Measurements from ENCODE around the gene DNAH14. TPM values are rescaled to one million over a fixed set of nuclear protein-coding genes. Genes with fewer than 3 reads are reported as not detected.

The DNAH14 gene
- total RNA-seq, 4 donors from 2014 or later = under 0.01 to 142 (median 4.1) TPM

GRCh38 chr1:225347123-225347683, 417.7 kb downstream of the DNAH14 start:
- no peak overlapping the region for H3K27ac ChIP-seq
- DNase-seq = no peak
- TF ChIP-seq POLR2A (IDR thresholded peaks at IDR 0.05) = no peak
- TF ChIP-seq CTCF (IDR thresholded peaks at IDR 0.05) = no peak
- no peaks in the 10 kb centered on the region for H3K27me3 ChIP-seq
- intact Hi-C loops (cut with DNase I; ENCODE audit: low total_unique reads) = no loop called here
- H3K4me3 ChIP-seq = no peak overlapping the region
- H3K9me3 ChIP-seq = no peaks in the 10 kb centered on the region
- H3K36me3 ChIP-seq = no peaks in the 10 kb centered on the region
- no peaks in the 10 kb centered on the region for H3K4me1 ChIP-seq

GRCh38 chr1:225348400-225348799, 418.9 kb downstream of the DNAH14 start:
- intact Hi-C loops (cut with DNase I; ENCODE audit: low total_unique reads) = no loop called here
- H3K36me3 ChIP-seq = no peaks in the 10 kb centered on the region
- TF ChIP-seq POLR2A (IDR thresholded peaks at IDR 0.05) = no peak
- H3K27ac ChIP-seq = no peak overlapping the region
- DNase-seq = no peak
- no peak overlapping the region for H3K4me3 ChIP-seq
- peaks cover 0 to under 1% of the 10 kb centered on the region in 2 donors for H3K27me3 ChIP-seq
- no peaks in the 10 kb centered on the region for H3K4me1 ChIP-seq
- H3K9me3 ChIP-seq = no peaks in the 10 kb centered on the region

- TF ChIP-seq POLR2A (IDR thresholded peaks at IDR 0.05) (no peak), CTCF (IDR thresholded peaks at IDR 0.05) (no peak)
- Histone ChIP-seq H3K36me3 (no peaks in the 10 kb centered on the region), H3K4me1 (no peaks in the 10 kb centered on the region), H3K4me3 (no peak overlapping the region), H3K27ac (no peak overlapping the region), H3K9me3 (no peaks in the 10 kb centered on the region), H3K27me3 (peaks cover 0 to 4% of the 10 kb centered on the region in 2 donors)
- intact Hi-C loops (cut with DNase I; ENCODE audit: low total_unique reads) = no loop called here
- no peak for DNase-seq
Observed at GRCh38 chr1:225349826-225350225, 420.4 kb downstream of the DNAH14 start.

GRCh38 chr1:225350872-225351271, 421.4 kb downstream of the DNAH14 start:
- DNase-seq = no peak
- H3K4me3 ChIP-seq = no peak overlapping the region
- no peak for TF ChIP-seq POLR2A (IDR thresholded peaks at IDR 0.05)
- no peak for TF ChIP-seq CTCF (IDR thresholded peaks at IDR 0.05)

GRCh38 chr1:225354906-225355305, 425.4 kb downstream of the DNAH14 start:
- DNase-seq = no peak
- Histone ChIP-seq H3K27me3 (peaks cover 0 to 4% of the 10 kb centered on the region in 2 donors), H3K4me1 (no peaks in the 10 kb centered on the region), H3K27ac (no peak overlapping the region), H3K36me3 (no peaks in the 10 kb centered on the region), H3K4me3 (no peak overlapping the region), H3K9me3 (no peaks in the 10 kb centered on the region)
- intact Hi-C loops (cut with DNase I; ENCODE audit: low total_unique reads) = no loop called here
- TF ChIP-seq POLR2A (IDR thresholded peaks at IDR 0.05) (no peak), CTCF (IDR thresholded peaks at IDR 0.05) (no peak)

More at GRCh38 chr1:225350872-225351271, 421.4 kb downstream of the DNAH14 start:
- intact Hi-C loops (cut with DNase I; ENCODE audit: low total_unique reads) = no loop called here
- H3K4me1 ChIP-seq = no peaks in the 10 kb centered on the region
- H3K9me3 ChIP-seq = no peaks in the 10 kb centered on the region
- H3K36me3 ChIP-seq = no peaks in the 10 kb centered on the region
- no peak overlapping the region for H3K27ac ChIP-seq
- peaks cover 0 to 4% of the 10 kb centered on the region in 2 donors for H3K27me3 ChIP-seq

GRCh38 chr1:225355863-225356262, 426.4 kb downstream of the DNAH14 start:
- no peak for DNase-seq
- Histone ChIP-seq H3K9me3 (no peaks in the 10 kb centered on the region), H3K4me1 (no peaks in the 10 kb centered on the region), H3K36me3 (no peaks in the 10 kb centered on the region), H3K27me3 (peaks cover 0 to 4% of the 10 kb centered on the region in 2 donors), H3K4me3 (no peak overlapping the region), H3K27ac (no peak overlapping the region)
- intact Hi-C loops (cut with DNase I; ENCODE audit: low total_unique reads) = no loop called here
- TF ChIP-seq CTCF (IDR thresholded peaks at IDR 0.05) (no peak), POLR2A (IDR thresholded peaks at IDR 0.05) (no peak)

Measured in uterus (tissue), 4 donors.